Measurements from ENCODE around the gene RUNX1.
A peak's percentile ranks its signal among the peaks of the same experiment; 100 is the strongest.
"Not testable (repeated sequence)": the region's sequence is repeated elsewhere in the genome, so short reads cannot be mapped to it uniquely, and the experiment has no call there.

Gene RUNX1

DNA sequence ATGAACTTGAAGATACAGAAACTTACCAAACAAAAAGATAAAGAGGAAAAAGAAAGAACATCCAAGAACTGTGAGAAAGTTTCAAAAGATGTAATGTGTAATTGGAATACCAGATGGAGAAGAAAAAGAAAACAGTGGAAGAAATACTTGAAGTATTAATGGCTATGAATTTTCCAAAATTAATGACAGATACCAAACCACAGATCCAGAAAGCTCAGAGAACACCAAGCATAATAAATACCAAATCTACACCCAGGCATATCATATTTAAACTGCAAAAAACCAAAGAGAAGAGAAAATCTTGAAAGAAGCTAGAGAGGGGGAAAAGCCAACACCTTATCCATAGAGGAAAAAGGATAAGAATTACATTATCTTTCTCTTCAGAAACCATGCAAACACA, 243.9 kb downstream of the RUNX1 start:
- in situ Hi-C loops (cut with MboI; ENCODE audit: low pct_unique_long_range_greater_than_20kb, low sequenced_read_pairs, unreplicated experiment), result no loop called here
- DNase-seq (ENCODE audit: low spot score), result no peak
- TF ChIP-seq, protein P1, sequence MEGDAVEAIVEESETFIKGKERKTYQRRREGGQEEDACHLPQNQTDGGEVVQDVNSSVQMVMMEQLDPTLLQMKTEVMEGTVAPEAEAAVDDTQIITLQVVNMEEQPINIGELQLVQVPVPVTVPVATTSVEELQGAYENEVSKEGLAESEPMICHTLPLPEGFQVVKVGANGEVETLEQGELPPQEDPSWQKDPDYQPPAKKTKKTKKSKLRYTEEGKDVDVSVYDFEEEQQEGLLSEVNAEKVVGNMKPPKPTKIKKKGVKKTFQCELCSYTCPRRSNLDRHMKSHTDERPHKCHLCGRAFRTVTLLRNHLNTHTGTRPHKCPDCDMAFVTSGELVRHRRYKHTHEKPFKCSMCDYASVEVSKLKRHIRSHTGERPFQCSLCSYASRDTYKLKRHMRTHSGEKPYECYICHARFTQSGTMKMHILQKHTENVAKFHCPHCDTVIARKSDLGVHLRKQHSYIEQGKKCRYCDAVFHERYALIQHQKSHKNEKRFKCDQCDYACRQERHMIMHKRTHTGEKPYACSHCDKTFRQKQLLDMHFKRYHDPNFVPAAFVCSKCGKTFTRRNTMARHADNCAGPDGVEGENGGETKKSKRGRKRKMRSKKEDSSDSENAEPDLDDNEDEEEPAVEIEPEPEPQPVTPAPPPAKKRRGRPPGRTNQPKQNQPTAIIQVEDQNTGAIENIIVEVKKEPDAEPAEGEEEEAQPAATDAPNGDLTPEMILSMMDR (IDR thresholded peaks at IDR 0.05; ENCODE audit: extremely low read depth, insufficient read depth, missing control alignments), result no peak

DNA sequence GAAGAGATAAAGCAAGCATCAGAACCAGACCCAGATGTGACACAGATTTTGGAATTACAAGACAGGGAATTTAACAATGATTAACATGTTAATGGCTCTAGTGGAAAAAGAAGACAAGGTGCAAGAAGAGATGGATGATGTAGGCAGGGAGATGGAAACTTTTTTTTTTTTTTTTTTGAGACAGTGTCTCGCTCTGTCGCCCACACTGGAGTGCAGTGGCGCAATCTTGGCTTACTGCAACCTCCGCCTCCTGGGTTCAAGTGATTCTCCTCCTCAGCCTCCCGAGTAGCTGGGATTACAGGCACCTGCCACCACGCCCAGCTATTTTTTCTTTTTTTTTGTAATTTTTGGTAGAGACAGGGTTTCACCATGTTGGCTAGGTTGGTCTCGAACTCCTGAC, 244.5 kb downstream of the RUNX1 start:
- in situ Hi-C loops (cut with MboI; ENCODE audit: low pct_unique_long_range_greater_than_20kb, low sequenced_read_pairs, unreplicated experiment); DNase-seq (ENCODE audit: low spot score): not testable (repeated sequence)

DNA sequence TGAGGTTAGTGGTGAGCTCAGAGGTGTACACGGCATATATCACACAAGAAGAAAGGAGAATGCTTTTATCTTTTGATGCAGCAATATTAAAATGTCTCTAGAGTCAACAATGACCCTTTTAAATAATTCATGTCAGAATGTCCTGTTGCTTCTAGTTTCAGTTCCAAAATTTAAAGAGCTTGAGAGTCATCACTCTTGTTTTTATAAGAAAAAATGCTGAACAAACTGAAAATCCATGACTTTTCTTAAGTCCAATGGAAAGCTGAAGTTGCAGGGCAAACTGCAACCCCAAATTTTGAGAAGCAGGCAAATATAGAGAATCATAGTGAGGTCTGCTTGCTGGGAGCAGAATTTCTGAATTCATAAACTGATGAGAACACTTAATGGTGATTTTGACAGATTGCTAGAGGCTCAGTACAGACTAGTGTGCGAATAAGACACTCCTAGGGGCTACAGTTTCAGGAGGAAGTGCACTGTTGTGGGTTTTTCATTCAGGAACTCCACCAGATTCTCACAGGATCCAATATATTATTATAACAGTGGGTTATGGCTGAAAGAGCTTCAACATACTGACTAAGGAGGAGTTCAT, 245.2 kb downstream of the RUNX1 start:
- TF ChIP-seq, protein P1 (IDR thresholded peaks at IDR 0.05; ENCODE audit: extremely low read depth, insufficient read depth, missing control alignments), result no peak
- DNase-seq (ENCODE audit: low spot score), result no peak

DNA sequence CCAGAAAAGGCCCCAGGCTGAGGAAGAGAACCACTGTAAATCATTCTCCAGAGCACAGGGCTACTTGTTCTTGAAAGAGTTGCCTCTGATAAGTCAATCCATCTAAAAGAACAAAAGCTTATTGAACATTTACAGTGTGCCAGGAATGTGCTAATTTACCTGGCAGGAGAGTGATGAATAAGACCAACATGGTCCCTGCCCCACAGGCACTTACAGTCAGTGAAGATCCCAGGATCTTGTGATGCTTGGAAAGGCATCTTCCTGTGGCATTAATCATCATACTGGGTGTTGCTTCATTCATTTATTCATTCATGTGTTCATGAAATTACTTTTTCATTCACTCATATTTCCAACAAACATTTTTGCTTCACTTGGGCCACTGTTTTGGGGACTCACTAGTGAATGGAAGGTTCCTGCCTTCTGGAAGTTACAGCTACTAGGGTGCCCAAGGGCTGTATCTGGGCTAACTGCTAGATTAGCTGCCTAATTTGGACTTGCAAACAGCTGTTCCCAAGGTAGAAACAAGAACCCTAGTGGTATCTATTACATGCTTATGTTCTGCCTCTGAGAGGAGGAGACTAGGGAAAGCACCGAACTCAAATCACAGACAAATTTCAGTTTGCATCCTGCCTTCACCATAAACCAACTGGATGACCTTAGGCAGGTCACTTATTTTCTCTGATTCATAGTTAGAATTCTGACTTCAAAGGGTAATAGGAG, 246.8 kb downstream of the RUNX1 start:
- DNase-seq (ENCODE audit: low spot score), result no peak
- TF ChIP-seq, protein P1 (IDR thresholded peaks at IDR 0.05; ENCODE audit: extremely low read depth, insufficient read depth, missing control alignments), result no peak
- in situ Hi-C loops (cut with MboI; ENCODE audit: low pct_unique_long_range_greater_than_20kb, low sequenced_read_pairs, unreplicated experiment), result no loop called here

More for the DNA sequence above, 245.2 kb downstream of the RUNX1 start:
- in situ Hi-C loops (cut with MboI; ENCODE audit: low pct_unique_long_range_greater_than_20kb, low sequenced_read_pairs, unreplicated experiment), result no loop called here

DNA sequence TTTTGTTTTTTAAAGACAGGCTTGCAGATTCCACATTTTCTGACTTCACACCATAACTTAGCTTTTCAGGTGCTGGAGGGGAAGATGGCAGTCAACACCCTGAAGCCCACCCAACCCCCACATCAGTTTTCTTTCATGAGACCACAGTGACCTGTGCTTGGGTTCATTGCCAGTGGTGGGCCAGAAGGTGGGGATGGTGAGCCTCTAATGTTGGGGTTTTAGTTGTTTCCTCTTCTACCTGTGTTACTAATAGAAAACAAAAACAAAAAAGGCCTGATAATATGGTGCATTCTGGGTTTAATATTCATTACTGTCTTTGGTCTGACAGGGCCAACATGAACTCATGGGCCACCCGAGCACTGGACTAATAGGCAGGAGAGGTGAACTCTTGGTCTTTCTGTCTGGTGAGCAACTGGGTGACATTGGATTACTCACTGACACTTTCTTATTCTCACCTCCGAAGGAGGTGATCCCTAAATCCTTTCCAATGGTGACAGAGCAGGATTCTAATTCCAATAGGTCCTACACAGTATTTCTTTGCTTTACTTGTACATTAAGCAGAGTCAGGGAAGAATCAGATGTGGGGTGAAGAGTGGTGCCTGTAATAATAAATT, 247.5 kb downstream of the RUNX1 start:
- TF ChIP-seq, protein P1 (IDR thresholded peaks at IDR 0.05; ENCODE audit: extremely low read depth, insufficient read depth, missing control alignments), result peak; percentile 70
- DNase-seq (ENCODE audit: low spot score), result peak; percentile 65
- in situ Hi-C loops (cut with MboI; ENCODE audit: low pct_unique_long_range_greater_than_20kb, low sequenced_read_pairs, unreplicated experiment), result no loop called here

DNA sequence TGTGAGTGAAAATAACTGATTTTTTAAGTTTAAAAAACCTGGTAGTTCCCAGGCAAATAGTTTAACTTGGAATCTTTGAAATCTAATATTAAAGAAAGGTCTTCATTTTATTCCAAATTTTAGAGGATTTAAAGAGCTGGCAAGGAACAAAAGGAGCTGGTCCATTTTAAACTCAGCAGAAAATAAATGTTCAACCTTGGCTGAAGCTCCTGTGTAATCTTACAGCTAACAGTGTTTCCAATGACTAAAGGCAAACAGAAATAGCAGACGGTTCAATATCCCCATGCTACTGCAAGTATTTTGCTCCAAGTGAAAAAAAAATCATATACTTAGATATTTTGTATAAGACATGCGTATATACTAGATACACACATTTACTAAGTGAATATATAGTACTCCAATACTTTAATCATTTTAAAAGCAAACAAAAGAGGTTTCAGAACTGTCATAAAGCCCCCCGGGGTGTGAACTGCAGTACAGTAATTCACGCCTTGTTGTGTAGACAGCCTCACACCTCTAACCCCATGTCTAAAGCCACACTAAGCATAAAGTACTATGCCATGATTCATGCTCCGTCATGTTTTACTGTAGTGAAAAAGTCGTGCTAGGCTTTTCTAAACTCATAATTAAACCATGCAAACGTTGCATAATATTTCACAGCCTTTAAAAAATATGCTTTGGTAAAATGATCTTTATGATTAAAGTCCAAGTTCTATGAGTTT, 248.1 kb downstream of the RUNX1 start:
- DNase-seq (ENCODE audit: low spot score), result no peak
- in situ Hi-C loops (cut with MboI; ENCODE audit: low pct_unique_long_range_greater_than_20kb, low sequenced_read_pairs, unreplicated experiment), result no loop called here
- TF ChIP-seq, protein P1 (IDR thresholded peaks at IDR 0.05; ENCODE audit: extremely low read depth, insufficient read depth, missing control alignments), result no peak
